Peyer's patch (tissue), 4 donors: ENCODE data around the gene KIF25.

ENCODE experiments used
- CTCF ChIP-seq, 6 experiments: fragments of 450-650 bp in 4 of 6; fragments of 200-600 bp in 2 of 6; sonication (generic) in 1 of 6; IDR thresholded peaks; one replicate each; pipeline ENCODE4 v1.5.1; 2017 to 2019; ENCODE audit warnings: antibody characterized with exemption in 6 of 6, mild to moderate bottlenecking in 3 of 6, moderate library complexity in 1 of 6
- POLR2A ChIP-seq, 2 donors: fragments of 450-650 bp; IDR thresholded peaks; one replicate each; pipeline ENCODE4 v1.5.1; 2017; ENCODE audit warnings: antibody characterized with exemption in 2 of 2, mild to moderate bottlenecking in 2 of 2, moderate library complexity in 2 of 2

GRCh38 chr6:168020242-168020641 lies 22.8 kb downstream of the KIF25 start:
- no peak for TF ChIP-seq POLR2A (IDR thresholded peaks at IDR 0.05)
- TF ChIP-seq CTCF (IDR thresholded peaks at IDR 0.05): no peak
